ENCODE measurements around the gene RRAD.
A peak's percentile ranks its signal among the peaks of the same experiment; 100 is the strongest.
"Not testable (repeated sequence)": the region's sequence is repeated elsewhere in the genome, so short reads cannot be mapped to it uniquely, and the experiment has no call there.

RRAD gene

GRCh38 chr16:66950971-66951790, 25.8 kb upstream of the RRAD start:
- no peak for DNase-seq (ENCODE audit: low read depth in 1 of 2, low spot score in 1 of 2)

- DNase-seq (ENCODE audit: low read depth in 1 of 2, low spot score in 1 of 2): no peak
These were observed 25.1 kb upstream of the RRAD start for GRCh38 chr16:66950437-66950836.

GRCh38 chr16:66949472-66949871, 24.1 kb upstream of the RRAD start:
- DNase-seq (ENCODE audit: low read depth in 1 of 2, low spot score in 1 of 2): no peak

- DNase-seq (ENCODE audit: low read depth in 1 of 2, low spot score in 1 of 2): no peak
These were observed 23.5 kb upstream of the RRAD start for GRCh38 chr16:66948837-66949225.

- DNase-seq (ENCODE audit: low read depth in 1 of 2, low spot score in 1 of 2): no peak
These were observed 22.9 kb upstream of the RRAD start for GRCh38 chr16:66948134-66948836.

GRCh38 chr16:66947302-66948065, 22.1 kb upstream of the RRAD start:
- peak; percentile 65 to 68 for DNase-seq (ENCODE audit: low read depth in 1 of 2, low spot score in 1 of 2)

- DNase-seq (ENCODE audit: low read depth in 1 of 2, low spot score in 1 of 2): no peak
These were observed 21.6 kb upstream of the RRAD start for GRCh38 chr16:66946974-66947301.

- no peak for DNase-seq (ENCODE audit: low read depth in 1 of 2, low spot score in 1 of 2)
These were observed 21.2 kb upstream of the RRAD start for GRCh38 chr16:66946541-66946940.

- no peak for DNase-seq (ENCODE audit: low read depth in 1 of 2, low spot score in 1 of 2)
These were observed 20.6 kb upstream of the RRAD start for GRCh38 chr16:66945939-66946338.

- not testable (repeated sequence) for DNase-seq (ENCODE audit: low read depth in 1 of 2, low spot score in 1 of 2)
These were observed 19.6 kb upstream of the RRAD start for GRCh38 chr16:66944971-66945370.

GRCh38 chr16:66944054-66944441, 18.7 kb upstream of the RRAD start:
- DNase-seq (ENCODE audit: low read depth in 1 of 2, low spot score in 1 of 2): no peak

GRCh38 chr16:66943426-66944053, 18.2 kb upstream of the RRAD start:
- DNase-seq (ENCODE audit: low read depth in 1 of 2, low spot score in 1 of 2): no peak

- DNase-seq (ENCODE audit: low read depth in 1 of 2, low spot score in 1 of 2): no peak
These were observed 17.6 kb upstream of the RRAD start for GRCh38 chr16:66942981-66943380.

- DNase-seq (ENCODE audit: low read depth in 1 of 2, low spot score in 1 of 2): no peak
These were observed 14.9 kb upstream of the RRAD start for GRCh38 chr16:66940236-66940635.

- DNase-seq (ENCODE audit: low read depth in 1 of 2, low spot score in 1 of 2): no peak
These were observed 14.0 kb upstream of the RRAD start for GRCh38 chr16:66939366-66939765.

GRCh38 chr16:66937725-66938337, 12.5 kb upstream of the RRAD start:
- DNase-seq (ENCODE audit: low read depth in 1 of 2, low spot score in 1 of 2): no peak

GRCh38 chr16:66936889-66937554, 11.7 kb upstream of the RRAD start:
- DNase-seq (ENCODE audit: low read depth in 1 of 2, low spot score in 1 of 2): no peak

- no peak for DNase-seq (ENCODE audit: low read depth in 1 of 2, low spot score in 1 of 2)
These were observed 11.1 kb upstream of the RRAD start for GRCh38 chr16:66936462-66936861.

- DNase-seq (ENCODE audit: low read depth in 1 of 2, low spot score in 1 of 2): no peak
These were observed 10.1 kb upstream of the RRAD start, which contains the start of gene CES2 for GRCh38 chr16:66935314-66936011. CES2 (plus strand) TSS chr16:66935516; CDS start chr16:66935636, 120 bp downstream.

GRCh38 chr16:66934839-66935313, 9.5 kb upstream of the RRAD start:
- DNase-seq (ENCODE audit: low read depth in 1 of 2, low spot score in 1 of 2): not testable (repeated sequence)

Data from activated T-helper 1 cell treated with anti-CD3 and anti-CD28 coated beads, Interleukin-2, amount 50 U/mL, for 16 hours (primary cell).